NT2/D1 (cell line): ENCODE data around the gene SPOCK1.

ENCODE experiments used
- SUZ12 ChIP-seq: IDR thresholded peaks from 2 replicates; pipeline ENCODE4 v1.6.1; 2011; ENCODE audit not compliant: insufficient read length, insufficient read depth; ENCODE audit errors: extremely low read depth
- YY1 ChIP-seq: IDR thresholded peaks from 2 replicates; pipeline ENCODE4 v1.6.1; 2011; ENCODE audit not compliant: insufficient read length, insufficient read depth
- ZNF274 ChIP-seq: IDR thresholded peaks from 2 replicates; pipeline ENCODE4 v1.6.1; 2011; ENCODE audit warnings: mild to moderate bottlenecking, low read depth, low read length

GRCh38 chr5:137098238-137098637 is 400.9 kb downstream of the SPOCK1 start:
- no peak for TF ChIP-seq YY1
- no peak for TF ChIP-seq ZNF274
- no peak for TF ChIP-seq SUZ12
